Stimulated activated naive CD4-positive, alpha-beta T cell treated with Interleukin-2 at 50 U/mL for 16 hours (primary cell): ENCODE measurements around the gene RBBP5.

Experiments
- DNase-seq: peaks from one replicate; lab custom pipeline; 2025; lab: John Stamatoyannopoulos, UW

RBBP5 gene

DNA sequence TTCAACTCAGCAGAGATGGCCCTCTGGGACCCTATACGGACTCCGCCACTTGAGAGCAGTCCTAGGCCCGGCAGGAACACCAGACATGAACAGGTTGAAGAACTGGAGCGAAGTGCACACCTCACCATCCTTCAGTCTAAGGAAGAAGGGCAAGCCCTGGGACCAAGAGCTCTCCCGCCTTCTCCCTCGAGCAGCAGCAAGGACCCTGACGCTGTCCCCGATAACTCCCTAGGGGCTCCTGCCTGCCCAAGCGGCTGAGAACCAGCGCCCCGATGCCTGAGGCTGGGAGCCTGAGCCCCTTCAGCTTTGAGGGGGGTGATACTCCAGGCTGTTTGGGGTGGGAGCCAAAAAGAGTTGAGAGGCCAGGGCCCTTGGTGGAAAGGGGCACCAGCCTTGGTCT, 47.7 kb downstream of the RBBP5 start:
- no peak for DNase-seq

DNA sequence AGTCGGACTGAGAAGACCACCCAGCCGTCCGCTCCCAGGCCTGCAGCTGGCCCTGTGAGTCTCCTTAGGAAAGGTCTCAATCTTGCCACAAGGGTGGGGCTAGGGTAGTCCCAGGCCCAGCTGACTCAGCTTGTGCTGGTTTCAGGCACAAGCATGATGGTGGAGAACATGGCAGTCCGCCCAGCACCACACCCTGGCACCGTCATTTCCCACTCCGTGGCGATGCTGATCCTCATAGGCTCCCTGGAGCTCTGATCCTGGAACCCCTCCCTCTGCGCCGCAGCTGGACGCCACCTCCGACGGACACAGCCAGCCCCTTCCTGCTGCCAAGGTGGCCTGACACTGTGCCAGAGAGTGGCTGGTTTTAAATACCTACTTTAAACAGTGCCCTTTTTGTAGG, 48.3 kb downstream of the RBBP5 start:
- no peak for DNase-seq

DNA sequence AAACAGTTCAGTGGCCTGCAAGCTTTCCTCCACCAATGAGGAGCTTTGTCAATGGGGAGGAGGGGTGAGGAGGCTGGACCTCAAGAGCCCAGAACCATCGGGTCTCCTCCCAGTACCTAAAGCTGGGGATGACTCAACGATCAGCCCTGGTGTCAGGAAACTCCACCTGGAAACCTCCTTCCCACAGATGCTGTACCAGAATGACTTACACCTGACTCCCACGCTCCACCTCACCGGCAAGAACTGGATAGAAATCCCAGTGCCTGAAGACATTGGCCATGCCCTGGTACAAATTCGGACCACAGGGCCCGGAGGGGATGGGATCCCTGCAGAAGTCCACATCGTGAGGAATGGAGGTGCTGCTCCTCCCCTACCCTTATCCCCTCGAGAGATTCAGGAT, 48.9 kb downstream of the RBBP5 start:
- no peak for DNase-seq

DNA sequence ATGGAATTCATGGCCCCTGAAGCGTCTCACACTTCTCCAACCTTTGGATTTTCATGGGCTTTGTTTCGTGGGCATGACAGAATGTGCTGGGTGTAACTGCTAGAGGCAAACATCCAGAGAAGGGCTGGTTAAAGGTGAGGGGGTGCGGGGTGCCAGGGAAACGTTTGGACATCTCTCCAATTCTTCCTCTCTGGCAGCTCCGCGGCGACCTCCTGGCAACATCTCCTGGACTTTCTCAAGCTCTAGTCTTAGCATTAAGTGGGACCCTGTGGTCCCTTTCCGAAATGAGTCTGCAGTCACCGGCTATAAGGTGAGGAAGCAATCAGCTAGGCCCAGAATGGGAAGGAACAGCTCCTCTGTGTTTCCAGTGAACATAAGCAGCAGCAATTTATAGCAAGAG, 49.5 kb downstream of the RBBP5 start:
- DNase-seq, result no peak

DNA sequence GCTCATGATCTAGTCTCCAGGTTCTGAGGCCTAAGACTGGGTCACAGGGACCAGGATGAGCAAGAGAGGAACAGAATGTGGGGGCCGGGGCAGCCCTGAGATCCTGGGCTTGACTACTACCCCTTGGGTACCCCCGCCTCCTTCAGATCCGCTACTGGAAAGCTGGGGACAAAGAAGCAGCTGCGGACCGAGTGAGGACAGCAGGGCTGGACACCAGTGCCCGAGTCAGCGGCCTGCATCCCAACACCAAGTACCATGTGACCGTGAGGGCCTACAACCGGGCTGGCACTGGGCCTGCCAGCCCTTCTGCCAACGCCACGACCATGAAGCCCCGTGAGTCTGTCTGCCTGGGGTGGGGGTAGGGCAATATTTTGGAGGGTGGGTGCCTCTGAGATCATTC, 50.0 kb downstream of the RBBP5 start:
- no peak for DNase-seq

DNA sequence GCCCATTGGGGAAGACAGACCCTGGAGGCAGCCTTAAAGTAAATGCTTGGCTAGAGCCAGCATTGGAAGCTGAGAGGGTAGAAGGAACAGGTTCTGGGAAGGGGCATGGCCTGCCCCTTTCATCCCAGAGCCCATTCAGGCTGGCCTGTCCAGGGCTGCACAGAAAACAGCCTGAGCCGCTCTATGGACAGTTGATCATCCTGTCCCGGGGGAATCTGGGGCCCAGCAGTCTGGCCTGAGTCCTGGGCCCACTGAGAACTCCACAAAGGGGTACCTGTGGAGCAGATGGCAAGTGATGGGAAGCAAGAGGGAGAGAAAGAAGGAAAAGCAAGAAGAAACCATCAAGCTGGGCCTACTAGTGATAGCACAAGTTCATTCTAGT, 50.8 kb downstream of the RBBP5 start:
- DNase-seq, result no peak

DNA sequence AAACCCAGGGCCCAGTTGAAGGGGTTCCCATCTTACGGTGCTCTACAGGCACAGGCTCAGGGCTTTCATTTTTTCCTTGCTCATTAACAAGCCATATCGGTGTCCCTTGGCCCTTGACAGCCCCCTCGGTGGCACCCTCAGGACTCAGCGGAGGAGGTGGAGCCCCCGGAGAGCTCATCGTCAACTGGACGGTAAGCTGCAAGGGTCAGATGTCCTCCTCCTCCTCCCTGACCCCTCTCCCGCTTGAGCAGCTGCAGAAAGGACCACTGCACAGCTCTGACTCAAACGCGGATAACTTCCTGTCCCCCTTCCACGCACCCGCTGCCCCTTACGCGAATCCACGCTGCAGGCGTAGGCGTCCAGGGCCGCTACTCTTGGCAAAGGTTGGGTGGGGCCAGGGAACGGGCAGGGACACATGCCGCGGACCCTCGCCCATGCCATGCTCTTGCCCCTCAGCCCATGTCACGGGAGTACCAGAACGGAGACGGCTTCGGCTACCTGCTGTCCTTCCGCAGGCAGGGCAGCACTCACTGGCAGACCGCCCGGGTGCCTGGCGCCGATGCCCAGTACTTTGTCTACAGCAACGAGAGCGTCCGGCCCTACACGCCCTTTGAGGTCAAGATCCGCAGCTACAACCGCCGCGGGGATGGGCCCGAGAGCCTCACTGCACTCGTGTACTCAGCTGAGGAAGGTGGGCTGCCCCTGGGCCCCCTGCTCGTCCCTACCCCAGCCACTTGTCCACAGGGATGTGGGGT, 52.2 kb downstream of the RBBP5 start:
- DNase-seq, result no peak

DNA sequence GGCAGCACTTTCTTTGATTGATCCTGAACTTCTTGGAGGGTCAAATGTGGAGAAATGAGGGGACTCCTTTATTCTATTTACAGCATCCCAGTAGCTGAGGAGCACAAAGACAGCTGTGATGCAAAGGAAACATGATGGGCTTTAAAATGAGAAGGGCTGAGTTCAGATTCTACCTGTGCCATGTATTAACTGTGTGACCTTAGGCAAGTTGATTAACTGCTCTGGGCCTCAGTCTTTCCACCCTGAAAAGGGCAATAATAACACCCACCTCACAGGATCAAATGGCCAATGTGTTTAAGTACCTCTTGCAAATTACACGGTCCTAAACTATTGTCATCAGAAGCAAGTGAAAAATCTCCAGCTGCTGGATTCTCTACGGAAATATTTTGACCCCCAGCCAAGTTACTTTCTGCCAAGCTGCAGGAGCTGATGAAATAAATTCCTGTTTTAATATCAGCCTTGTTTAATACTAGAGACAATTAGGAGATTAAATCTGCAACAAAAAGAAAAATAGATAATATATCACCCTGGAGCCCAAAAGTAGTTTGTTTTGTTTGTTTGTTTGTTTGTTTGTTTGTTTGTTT, 53.2 kb downstream of the RBBP5 start:
- no peak for DNase-seq

DNA sequence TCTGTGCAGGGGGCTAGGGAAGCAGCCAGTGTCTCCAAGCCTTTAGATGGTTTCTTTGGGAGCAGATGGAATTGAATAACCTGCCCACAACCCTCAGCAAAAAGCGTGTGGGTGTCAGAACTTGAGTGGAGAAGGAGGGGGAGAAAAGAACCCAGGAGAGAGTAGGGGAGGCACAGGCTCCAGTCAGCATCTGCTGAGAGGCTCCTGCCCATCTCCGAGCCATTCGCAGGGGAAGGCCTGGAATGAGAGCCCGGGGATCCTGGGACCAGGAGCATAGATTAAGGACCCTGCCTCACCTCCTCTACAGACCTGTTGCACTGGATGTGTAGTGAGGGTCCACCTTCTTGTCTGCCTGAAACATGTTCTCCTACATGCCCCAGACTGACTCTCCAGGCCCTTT, 53.8 kb downstream of the RBBP5 start:
- no peak for DNase-seq

DNA sequence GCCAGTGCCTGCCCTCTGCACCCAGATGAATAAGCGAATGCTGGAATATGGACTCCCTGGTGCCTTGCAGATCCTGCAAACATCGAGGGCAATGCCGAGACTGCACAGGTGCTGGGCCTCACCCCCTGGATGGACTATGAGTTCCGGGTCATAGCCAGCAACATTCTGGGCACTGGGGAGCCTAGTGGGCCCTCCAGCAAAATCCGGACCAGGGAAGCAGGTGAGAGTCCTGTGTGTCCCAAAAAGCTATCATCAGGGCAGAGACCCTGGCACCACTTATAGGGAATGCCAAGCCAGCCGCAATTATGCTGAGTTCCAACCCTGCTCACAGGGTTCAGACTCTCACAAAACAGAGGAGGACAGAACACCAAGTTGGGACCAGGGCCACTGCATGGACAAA, 54.7 kb downstream of the RBBP5 start:
- DNase-seq, result no peak

DNA sequence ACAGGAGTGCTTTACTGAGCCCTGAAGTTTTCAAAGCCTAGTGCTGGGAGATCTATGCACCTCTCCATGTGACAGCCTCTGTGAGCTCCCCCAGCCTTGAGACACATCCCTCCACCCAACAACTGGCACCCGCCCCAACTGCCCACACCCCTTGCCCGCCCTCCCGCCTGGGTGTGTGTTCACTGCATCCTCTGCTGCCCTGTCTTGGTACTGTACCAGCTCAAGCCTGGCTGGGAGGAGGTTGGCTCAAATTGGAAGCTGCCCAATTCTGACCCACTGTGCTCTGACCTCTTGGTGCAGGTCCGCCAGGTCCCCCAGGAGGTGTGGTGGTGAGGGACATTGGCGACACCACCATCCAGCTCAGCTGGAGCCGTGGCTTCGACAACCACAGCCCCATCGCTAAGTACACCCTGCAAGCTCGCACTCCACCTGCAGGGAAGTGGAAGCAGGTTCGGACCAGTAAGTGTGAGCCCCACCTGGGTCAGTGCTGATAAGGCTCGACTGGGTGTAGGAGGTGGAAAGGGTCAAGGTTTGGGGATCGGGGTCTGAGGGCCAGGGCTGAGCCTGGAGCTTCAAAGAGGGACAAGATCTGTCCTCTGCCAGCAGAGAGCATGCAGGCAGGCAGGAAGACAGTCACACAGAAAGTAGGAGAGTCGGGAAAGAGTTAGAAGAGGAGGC, 55.5 kb downstream of the RBBP5 start:
- no peak for DNase-seq

DNA sequence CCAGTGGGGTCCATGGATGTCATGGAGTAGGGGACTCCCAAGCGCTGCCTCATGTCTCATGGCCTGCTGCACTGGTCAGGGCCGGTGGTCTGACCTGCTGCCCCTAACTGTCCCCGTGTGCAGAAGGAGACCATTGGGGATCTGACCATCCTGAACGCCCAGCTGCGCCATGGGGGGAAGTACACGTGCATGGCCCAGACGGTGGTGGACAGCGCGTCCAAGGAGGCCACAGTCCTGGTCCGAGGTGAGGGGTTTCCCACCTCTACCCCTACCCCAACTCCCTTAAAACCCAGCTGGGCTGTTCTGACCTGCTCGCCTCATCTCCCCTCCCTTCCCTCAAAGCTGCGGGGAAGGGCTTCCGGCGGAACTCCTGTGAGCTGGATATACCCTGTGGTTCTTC, 56.1 kb downstream of the RBBP5 start:
- no peak for DNase-seq

DNA sequence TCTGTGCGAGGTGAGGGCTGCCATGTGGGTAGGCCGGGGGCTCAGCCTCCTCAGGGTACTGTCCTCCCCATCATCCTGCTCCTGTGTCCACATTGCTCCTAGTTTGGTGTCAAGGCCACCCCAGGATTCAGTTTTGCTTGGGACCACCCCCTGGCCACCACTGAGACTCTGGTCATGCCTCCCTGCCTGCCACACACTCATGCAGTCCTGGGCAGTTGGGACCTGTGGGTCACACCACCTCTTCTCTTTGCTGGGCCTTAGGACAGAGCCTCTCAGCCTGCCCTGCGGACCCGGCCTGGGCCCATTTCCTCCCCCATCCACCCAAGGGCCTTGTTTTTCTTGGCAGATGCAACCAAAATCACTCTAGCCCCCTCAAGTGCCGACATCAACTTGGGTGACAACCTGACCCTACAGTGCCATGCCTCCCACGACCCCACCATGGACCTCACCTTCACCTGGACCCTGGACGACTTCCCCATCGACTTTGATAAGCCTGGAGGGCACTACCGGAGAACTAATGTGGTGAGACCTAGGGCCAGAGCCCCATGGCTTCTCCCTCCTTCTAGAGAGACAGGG, 56.9 kb downstream of the RBBP5 start:
- DNase-seq, result no peak

DNA sequence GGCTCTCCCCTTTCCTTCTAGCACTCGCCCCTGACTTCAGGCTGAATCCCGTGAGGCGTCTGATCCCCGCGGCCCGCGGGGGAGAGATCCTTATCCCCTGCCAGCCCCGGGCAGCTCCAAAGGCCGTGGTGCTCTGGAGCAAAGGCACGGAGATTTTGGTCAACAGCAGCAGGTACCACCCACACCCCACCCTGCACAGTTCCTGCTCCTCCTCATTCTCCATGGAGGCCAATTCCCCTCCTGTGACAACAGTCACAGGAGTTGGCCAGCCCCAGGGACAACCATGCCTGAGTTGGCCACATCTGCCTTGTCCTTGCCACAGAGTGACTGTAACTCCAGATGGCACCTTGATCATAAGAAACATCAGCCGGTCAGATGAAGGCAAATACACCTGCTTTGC, 57.5 kb downstream of the RBBP5 start:
- no peak for DNase-seq

DNA sequence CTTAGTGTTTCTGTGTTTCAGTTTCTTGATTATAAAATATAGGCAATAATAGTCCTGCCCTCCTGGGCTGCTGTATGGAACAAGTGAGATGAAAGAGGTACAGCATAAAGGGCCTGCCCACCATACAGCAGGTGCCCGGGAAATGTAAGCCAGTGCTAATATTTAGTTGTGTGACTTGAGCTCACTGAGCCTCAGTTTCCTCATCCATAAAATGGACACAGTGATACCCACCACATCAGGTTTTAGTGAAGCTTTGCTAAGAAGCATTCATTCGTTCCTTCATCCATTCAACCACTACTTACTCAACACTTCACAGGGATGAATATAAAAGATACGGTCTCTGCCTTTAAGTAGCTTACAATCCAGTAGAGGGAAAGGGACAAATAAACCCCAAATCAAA, 58.9 kb downstream of the RBBP5 start:
- no peak for DNase-seq

DNA sequence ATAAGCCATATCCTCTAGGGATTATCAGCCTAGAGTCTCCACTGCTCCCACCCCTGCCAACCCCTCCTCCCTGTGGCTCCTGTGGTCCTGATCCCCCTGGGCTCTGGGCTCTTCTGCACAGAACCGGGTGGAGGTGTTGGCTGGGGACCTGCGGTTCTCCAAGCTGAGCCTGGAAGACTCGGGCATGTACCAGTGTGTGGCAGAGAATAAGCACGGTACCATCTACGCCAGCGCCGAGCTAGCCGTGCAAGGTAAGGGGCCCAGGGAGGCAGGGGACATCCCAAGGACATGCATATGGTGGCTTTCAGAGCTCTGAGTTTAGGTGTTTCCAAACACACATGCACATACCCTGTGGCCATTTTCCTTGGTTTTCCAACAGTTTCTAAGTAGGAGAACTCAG, 59.5 kb downstream of the RBBP5 start:
- DNase-seq, result no peak

DNA sequence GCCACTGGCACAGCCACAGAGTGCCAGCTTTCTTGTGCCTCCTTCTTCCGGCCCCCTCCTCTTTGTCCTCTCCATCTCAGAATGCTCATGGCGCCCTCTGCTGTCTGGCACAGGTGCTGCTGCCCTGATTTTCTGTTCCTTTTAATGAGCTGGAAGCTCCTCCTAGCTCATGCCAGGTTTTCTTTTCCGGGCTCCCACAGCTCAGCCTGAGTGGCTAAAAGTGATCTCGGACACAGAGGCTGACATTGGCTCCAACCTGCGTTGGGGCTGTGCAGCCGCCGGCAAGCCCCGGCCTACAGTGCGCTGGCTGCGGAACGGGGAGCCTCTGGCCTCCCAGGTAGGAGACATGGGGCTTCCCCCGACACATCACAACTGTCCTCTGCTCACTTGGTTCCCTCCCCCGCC, 60.1 kb downstream of the RBBP5 start:
- DNase-seq, result peak; percentile 46

DNA sequence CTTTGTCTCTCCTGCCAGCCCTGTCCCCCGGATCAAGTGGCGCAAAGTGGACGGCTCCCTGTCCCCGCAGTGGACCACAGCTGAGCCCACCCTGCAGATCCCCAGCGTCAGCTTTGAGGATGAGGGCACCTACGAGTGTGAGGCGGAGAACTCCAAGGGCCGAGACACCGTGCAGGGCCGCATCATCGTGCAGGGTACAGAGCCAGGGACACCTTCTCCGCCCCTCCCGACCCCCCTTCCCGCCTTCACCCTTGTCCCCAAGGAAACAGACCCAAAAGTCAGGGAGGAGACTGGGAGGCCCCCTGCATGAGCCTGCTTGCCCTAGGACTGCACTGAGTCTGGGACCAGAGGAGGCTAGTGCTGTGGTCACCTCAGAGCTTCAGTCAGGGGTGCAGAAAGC, 60.6 kb downstream of the RBBP5 start:
- DNase-seq, result no peak

DNA sequence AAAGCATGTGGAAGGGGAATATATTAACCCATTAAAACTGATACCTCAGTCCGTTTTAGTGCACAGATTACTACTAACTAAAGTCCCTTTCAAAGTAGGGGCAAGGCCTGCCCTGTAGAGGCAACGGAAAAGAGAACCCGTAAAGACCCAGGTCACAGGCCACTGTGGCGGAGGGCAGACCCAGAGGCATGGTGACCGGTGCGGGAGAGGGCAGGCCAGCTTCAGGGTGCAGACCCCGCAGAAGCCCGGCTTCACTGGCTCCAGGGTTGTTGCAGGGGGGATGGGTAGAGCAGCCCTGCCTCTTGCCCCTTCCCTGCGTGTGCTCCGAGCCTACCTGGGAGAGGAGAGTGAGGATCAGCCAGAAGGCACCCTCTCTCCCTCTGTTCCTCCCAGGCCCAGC, 61.0 kb downstream of the RBBP5 start:
- DNase-seq, result no peak

DNA sequence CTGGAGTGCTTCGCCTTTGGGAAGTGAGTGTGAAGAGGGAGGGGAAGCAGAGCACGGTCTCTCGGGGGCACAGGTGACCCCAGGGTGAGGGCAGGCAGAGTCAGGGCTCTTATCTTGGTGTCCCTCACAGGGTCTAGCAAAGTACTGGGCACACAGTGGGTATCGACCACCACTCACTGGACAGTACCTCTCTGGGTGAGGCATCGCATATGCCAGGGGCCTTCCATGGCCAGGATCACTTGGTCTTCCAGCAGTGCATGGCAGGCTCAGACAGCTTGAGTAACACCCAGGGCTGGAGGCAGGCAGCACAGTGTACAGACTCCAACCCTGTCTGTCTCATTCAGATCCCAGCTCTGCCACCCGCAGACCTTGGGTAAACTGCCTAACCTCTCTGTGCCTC, 62.1 kb downstream of the RBBP5 start:
- no peak for DNase-seq

DNA sequence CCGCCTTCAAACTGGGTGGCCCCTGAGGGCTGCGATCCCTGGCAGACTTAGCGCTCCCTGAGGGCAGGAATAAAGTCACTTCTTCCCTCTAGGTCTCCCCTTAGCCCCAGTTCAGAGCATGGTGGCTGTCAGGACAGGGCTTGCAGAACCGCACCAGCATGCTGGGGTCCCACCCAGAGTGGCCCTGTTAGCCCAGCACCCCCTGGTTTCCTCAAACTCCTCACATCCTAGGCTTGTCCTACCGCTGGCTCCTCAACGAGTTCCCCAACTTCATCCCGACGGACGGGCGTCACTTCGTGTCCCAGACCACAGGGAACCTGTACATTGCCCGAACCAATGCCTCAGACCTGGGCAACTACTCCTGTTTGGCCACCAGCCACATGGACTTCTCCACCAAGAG, 62.9 kb downstream of the RBBP5 start:
- no peak for DNase-seq

DNA sequence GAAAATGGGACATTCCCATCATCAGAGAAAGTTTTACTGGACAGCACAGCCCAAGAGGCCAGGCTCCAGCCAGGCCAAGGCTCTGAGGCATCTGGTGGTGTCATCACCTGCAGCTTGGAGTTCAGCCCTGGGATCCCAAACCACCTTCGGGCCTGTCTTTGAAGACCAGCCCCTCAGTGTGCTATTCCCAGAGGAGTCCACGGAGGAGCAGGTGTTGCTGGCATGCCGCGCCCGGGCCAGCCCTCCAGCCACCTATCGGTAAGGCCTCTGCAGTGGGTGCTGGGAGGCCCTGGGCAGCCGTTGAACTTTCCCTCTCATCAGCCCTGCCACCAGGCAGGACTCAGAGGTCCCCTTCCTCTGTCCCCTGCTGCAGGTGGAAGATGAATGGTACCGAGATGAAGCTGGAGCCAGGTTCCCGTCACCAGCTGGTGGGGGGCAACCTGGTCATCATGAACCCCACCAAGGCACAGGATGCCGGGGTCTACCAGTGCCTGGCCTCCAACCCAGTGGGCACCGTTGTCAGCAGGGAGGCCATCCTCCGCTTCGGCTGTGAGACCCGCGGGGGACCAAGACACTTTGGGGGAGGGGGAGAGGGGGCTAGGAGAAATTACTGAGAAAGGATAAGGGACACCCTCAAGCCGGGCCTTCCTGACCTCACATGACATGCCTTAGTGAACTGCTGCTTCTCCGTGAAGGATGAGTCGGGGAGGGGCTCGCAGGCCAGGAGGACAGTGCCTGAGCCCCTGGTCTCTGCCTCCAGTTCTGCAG, 63.8 kb downstream of the RBBP5 start:
- no peak for DNase-seq
